ENCODE data around the gene ZBTB49.
A peak's percentile ranks its signal among the peaks of the same experiment; 100 is the strongest.

The ZBTB49 gene

DNA sequence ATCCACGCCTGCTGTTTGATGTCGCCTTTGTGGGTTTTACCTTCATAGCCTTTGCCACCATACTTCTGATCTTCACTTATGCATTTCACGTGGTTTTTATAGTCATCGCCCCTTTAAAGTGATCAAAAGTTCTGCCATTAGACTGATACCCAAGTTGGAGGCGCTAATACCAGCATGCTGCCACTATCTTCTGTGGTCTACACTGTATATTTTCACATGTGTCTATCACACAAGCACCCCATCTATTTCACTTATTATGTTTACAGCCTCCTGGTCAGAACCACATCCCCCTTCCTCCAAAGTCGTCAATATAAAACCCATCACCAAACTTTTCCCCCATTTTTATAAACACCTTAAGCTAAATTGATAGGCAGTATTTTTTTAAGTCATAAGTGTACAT, 8.3 kb upstream of the ZBTB49 start:
- ChIA-PET POLR2A (ENCODE audit: low non-redundant PET) (no interaction called here), CTCF (no interaction called here)
- H3K27ac ChIP-seq = no peak overlapping the region
- TF ChIP-seq, protein P1, sequence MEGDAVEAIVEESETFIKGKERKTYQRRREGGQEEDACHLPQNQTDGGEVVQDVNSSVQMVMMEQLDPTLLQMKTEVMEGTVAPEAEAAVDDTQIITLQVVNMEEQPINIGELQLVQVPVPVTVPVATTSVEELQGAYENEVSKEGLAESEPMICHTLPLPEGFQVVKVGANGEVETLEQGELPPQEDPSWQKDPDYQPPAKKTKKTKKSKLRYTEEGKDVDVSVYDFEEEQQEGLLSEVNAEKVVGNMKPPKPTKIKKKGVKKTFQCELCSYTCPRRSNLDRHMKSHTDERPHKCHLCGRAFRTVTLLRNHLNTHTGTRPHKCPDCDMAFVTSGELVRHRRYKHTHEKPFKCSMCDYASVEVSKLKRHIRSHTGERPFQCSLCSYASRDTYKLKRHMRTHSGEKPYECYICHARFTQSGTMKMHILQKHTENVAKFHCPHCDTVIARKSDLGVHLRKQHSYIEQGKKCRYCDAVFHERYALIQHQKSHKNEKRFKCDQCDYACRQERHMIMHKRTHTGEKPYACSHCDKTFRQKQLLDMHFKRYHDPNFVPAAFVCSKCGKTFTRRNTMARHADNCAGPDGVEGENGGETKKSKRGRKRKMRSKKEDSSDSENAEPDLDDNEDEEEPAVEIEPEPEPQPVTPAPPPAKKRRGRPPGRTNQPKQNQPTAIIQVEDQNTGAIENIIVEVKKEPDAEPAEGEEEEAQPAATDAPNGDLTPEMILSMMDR (conservative IDR thresholded peaks at IDR 0.05; ENCODE audit: low read depth) = no peak
- no peak for DNase-seq (ENCODE audit: low spot score)

DNA sequence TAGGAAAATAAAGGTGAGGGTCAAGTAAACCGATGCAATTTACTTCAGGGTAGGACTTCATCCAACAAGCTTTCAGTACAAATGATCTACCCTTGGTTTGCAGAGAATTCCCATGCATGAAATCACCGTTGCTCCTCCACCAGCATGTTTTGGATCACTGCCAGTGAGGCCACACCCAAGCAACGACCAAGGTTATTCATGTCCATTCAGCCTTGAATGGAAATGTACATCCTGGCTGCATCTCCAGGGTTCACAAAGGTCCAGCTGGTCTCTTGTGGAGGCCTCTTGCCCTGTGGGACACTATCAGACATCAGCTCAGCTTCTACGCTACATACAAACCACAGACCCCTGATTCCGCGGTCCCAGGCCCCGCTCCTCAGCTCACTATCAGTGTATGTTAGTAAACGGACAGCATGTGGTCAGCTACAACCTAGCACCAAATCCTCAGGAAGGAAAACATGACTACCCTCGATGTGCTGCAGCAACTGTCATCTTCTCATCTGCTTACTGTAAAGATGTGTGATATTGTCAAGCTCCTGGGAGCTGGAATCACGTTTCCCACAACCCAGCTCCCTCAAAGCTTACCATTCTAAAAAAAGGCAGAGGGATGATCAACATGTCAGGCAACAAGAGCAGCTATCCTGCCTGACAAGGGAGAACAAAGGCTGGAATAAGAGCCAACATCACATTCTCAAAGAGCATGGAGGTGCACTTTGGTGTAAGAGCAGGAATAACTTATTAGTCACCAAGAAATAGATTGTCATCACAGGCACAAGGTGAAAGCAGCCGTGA, 5.0 kb upstream of the ZBTB49 start:
- POLR2A ChIA-PET (ENCODE audit: low non-redundant PET) = no interaction called here
- peak overlapping the region; percentile 62 for H3K27ac ChIP-seq
- peak; percentile 36 for DNase-seq (ENCODE audit: low spot score)

DNA sequence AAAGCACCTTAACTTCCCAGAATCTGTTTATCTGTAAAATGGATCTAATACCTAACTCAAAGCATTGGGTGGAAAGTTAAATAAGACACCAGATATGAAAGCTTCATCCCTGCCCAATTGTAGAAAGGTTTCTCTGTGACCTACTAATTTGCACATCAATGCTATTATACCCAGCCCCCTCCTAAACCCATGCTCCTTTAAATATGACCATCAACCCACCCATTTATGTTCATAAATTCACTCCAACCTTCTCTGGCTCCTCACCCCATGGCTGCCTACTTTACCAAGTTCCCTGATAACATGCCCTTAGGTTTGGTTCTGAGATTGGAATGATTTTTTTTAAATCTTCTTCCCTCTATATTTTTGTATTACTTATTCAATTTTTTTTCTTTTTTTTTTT, 2.0 kb upstream of the ZBTB49 start:
- TF ChIP-seq, protein P1 (conservative IDR thresholded peaks at IDR 0.05; ENCODE audit: low read depth) = no peak
- no peak overlapping the region for H3K27ac ChIP-seq
- no peak for DNase-seq (ENCODE audit: low spot score)
- POLR2A ChIA-PET (ENCODE audit: low non-redundant PET) = no interaction called here
- CTCF ChIA-PET = no interaction called here

More for the DNA sequence above, 5.0 kb upstream of the ZBTB49 start:
- TF ChIP-seq, protein P1 (conservative IDR thresholded peaks at IDR 0.05; ENCODE audit: low read depth) = no peak
- CTCF ChIA-PET = interaction anchor here (0.8 kb wide), 1 partner anchor 25 kb away, joined by 3 read pairs; no protein-coding TSS in a partner anchor

DNA sequence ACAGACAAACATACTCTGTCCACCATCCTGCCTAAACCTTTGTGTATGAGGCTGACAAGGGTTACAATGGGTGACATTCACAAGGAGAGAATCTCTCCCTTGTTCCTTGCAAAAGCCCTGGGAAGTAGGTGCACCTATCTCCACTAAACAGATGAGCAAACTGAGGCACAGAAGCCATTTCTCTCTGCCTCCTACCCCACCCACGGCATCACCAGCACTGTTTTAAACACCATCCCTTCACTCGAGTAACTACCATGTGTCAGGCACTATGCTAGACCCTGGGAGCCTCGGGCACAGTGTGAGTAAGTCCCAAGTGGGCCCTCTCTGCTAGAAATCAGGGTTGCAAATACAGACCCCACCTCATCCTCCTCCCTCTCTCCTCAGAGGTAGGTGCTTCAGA, 996 bp upstream of the ZBTB49 start:
- no peak for DNase-seq (ENCODE audit: low spot score)
- CTCF ChIA-PET = no interaction called here
- no peak overlapping the region for H3K27ac ChIP-seq

DNA sequence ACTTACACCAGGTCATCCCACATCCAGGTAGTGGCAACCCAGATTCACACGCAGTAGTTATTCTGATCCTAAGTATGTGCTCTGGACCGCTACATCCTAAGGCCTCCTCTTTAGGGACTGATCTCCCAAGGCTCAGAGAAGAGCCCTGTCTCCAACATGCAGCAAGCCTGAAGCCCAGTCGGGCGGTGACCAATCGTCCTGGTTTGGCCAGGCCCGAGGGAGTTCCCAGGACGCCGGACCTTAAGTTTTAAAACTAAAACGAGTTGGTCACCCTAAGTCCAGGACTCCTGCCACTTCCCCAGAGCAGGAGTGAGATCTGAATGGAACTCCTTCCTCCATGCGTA, 482 bp upstream of the ZBTB49 start:
- TF ChIP-seq, protein P1 (conservative IDR thresholded peaks at IDR 0.05; ENCODE audit: low read depth) = no peak
- ChIA-PET POLR2A (ENCODE audit: low non-redundant PET) (no interaction called here), CTCF (no interaction called here)
- peak; percentile 8 for DNase-seq (ENCODE audit: low spot score)
- peak overlapping the region; percentile 74 for H3K27ac ChIP-seq

More for the DNA sequence above, 996 bp upstream of the ZBTB49 start:
- POLR2A ChIA-PET (ENCODE audit: low non-redundant PET) = no interaction called here
- TF ChIP-seq, protein P1 (conservative IDR thresholded peaks at IDR 0.05; ENCODE audit: low read depth) = no peak

DNA sequence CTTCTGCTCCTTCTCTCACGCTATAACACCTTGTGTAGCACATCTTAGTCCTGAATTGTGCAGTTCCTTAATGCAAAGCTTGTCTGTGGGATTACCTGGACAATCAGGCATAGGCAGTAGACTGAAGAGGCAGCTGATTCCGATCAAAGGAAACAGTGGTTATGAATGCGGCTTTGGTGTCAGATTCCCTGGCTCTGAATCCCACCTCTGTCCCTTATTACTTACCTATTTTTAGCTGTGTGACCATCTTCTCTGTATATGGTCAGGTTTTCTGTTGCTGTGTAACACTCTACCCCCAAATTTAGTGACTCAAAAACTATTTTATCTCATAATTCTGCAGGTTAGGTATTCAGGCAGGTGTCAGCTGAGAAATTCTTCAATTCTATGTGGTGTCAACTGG, 3.2 kb downstream of the ZBTB49 start:
- H3K27ac ChIP-seq = no peak overlapping the region
- no peak for DNase-seq (ENCODE audit: low spot score)
- TF ChIP-seq, protein P1 (conservative IDR thresholded peaks at IDR 0.05; ENCODE audit: low read depth) = no peak
- ChIA-PET CTCF (interaction anchor here (0.6 kb wide), 1 partner anchor 10 kb away, joined by 3 read pairs; no protein-coding TSS in a partner anchor), POLR2A (ENCODE audit: low non-redundant PET) (no interaction called here)

All from RWPE1 (cell line).